ENCODE measurements around the gene DROSHA. TPM values are rescaled to one million over a fixed set of nuclear protein-coding genes. Genes with fewer than 3 reads are reported as not detected.

The DROSHA gene
- total and polyA plus RNA-seq, 2 of the 4 experiments (the other 2 are of a cell fraction) = 36.4 to 36.5 TPM

DNA sequence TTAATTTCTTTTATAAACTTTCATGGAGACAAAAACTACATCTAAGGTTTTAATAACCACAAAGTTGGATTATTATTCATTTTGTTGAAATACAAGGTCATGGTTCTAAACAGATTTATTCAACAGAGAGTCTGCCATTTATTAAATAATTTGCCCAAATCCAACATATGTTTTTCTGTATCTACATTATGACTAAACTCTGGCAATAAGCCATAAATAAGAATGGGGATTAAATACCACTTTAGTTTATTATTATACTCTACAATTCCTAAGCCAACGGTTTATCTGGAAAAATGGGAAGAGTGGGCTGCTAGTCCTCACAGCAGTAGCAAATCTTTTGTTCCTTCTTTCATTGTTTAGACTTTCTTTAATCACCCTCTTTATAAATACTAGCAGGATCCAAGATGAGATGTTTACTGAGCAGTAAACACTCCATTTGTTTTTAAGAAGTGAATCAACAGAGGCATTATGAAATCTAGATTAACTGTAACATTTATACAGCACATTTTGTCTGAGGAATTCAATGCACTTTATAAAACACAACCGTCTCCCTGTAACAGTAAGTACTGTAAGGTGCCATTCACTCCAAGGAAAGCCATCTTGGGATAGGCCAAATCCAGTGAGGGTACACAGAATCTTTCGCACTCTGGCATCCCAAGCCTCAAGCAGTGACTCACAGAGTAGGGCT is 89.7 kb downstream of the DROSHA start:
- H2AFZ ChIP-seq (replicated peaks; ENCODE audit: low read length, poor library complexity) = no peak overlapping the region
- peaks cover 33 to 53% of the 10 kb centered on the region in 2 experiments for H3K79me1 ChIP-seq (ENCODE audit: low read depth in 1 of 2, low read length in 2 of 2)
- H2BK120ac ChIP-seq (ENCODE audit: low read depth, low read length) = peak overlapping the region; percentile 37
- POLR2A ChIA-PET (ENCODE audit: unreplicated experiment) = no interaction called here
- peak overlapping the region; percentile 6 for H3K23ac ChIP-seq (ENCODE audit: low read depth, low read length)
- DNase-seq (peak; percentile 50), ATAC-seq (ENCODE audit: low read depth) (peak; percentile 83)
- WGBS, 2 experiments (ENCODE audit: extremely low coverage in 2 of 2, insufficient read length in 1 of 2) = no CpG with 5 or more reads among the region's 3 CpGs
- H2BK15ac ChIP-seq (ENCODE audit: low read depth, low read length) = peak overlapping the region; percentile 7; the same call in 2 of the 3 replicates
- no peak overlapping the region for H3K56ac ChIP-seq (ENCODE audit: extremely low read depth, insufficient read depth, low read length)
- dilution Hi-C loops (cut with HindIII; ENCODE audit: low sequenced_read_pairs, unreplicated experiment) = no loop called here
- peak overlapping the region; percentile 48 for H3K4ac ChIP-seq (ENCODE audit: low read depth, low read length)
- no peaks in the 10 kb centered on the region for H4K20me1 ChIP-seq (ENCODE audit: insufficient read depth, low read length)
- CTCF ChIA-PET = no interaction called here
- peak overlapping the region; percentile 28 for H4K5ac ChIP-seq (ENCODE audit: low read depth, low read length)
- no peak overlapping the region for H3K9ac ChIP-seq (ENCODE audit: low read depth, low read length)
- H3K18ac ChIP-seq (ENCODE audit: low read depth, low read length) = peak overlapping the region; percentile 49
- H2AK5ac ChIP-seq (ENCODE audit: low read depth, low read length) = peak overlapping the region; percentile 31; the same call in 1 of the 2 replicates
- H3K9me1 ChIP-seq (ENCODE audit: insufficient read depth, low read length) = peaks cover 10% of the 10 kb centered on the region; the same call in 1 of the 2 replicates
- no peak overlapping the region for H2AK9ac ChIP-seq (replicated peaks; ENCODE audit: low read depth, low read length, poor library complexity)
- H3K4me3 ChIP-seq (ENCODE audit: insufficient read depth, low read depth, low read length) = no peak overlapping the region
- TF ChIP-seq CEBPB (IDR thresholded peaks at IDR 0.05; ENCODE audit: low read depth, low read length) = no peak
- TF ChIP-seq, protein P1, sequence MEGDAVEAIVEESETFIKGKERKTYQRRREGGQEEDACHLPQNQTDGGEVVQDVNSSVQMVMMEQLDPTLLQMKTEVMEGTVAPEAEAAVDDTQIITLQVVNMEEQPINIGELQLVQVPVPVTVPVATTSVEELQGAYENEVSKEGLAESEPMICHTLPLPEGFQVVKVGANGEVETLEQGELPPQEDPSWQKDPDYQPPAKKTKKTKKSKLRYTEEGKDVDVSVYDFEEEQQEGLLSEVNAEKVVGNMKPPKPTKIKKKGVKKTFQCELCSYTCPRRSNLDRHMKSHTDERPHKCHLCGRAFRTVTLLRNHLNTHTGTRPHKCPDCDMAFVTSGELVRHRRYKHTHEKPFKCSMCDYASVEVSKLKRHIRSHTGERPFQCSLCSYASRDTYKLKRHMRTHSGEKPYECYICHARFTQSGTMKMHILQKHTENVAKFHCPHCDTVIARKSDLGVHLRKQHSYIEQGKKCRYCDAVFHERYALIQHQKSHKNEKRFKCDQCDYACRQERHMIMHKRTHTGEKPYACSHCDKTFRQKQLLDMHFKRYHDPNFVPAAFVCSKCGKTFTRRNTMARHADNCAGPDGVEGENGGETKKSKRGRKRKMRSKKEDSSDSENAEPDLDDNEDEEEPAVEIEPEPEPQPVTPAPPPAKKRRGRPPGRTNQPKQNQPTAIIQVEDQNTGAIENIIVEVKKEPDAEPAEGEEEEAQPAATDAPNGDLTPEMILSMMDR (conservative IDR thresholded peaks at IDR 0.05; ENCODE audit: low read depth, low read length) = no peak
- TF ChIP-seq BHLHE40 (IDR thresholded peaks at IDR 0.05; ENCODE audit: low read depth, low read length) = no peak
- TF ChIP-seq SMC3 (IDR thresholded peaks at IDR 0.05; ENCODE audit: low read depth, low read length) = no peak
- no peak for TF ChIP-seq USF2 (IDR thresholded peaks at IDR 0.05; ENCODE audit: low read depth, low read length)
- TF ChIP-seq CHD1 (IDR thresholded peaks at IDR 0.05; ENCODE audit: low read depth, low read length) = no peak
- TF ChIP-seq MXI1 (IDR thresholded peaks at IDR 0.05; ENCODE audit: borderline replicate concordance, low read depth, low read length) = no peak
- no peak for TF ChIP-seq RFX5 (IDR thresholded peaks at IDR 0.05; ENCODE audit: low read depth, low read length)
- peak overlapping the region; percentile 18 to 81 for H4K8ac ChIP-seq (ENCODE audit: low read depth in 2 of 2, low read length in 2 of 2)
- H3K36me3 ChIP-seq (ENCODE audit: control insufficient read depth, insufficient read depth, low read length) = peaks cover 5% of the 10 kb centered on the region
- peak overlapping the region; percentile 5; the same call in 1 of the 2 replicates for H3K4me2 ChIP-seq (ENCODE audit: low read depth, low read length)
- no peaks in the 10 kb centered on the region for H3K9me3 ChIP-seq (ENCODE audit: control insufficient read depth, insufficient read depth, low read length)
- H3K27me3 ChIP-seq (ENCODE audit: control insufficient read depth, insufficient read depth, low read length) = no peaks in the 10 kb centered on the region
- 0 out of 2 replicates have a peak overlapping the region, but pooled peaks have one; percentile 8 for H3K14ac ChIP-seq (replicated peaks; ENCODE audit: low read depth, low read length)
- H2BK5ac ChIP-seq (ENCODE audit: low read depth, low read length, poor library complexity, severe bottlenecking) = peak overlapping the region; percentile 53
- in situ Hi-C loops (cut with MboI; ENCODE audit: low sequenced_read_pairs) = no loop called here
- peak overlapping the region; percentile 68 for H3K27ac ChIP-seq (ENCODE audit: insufficient read depth, low read length)
- intact Hi-C loops (cut with micrococcal nuclease) = loop anchor here (2.0 kb wide), 1 partner anchor 39 kb away; no protein-coding TSS in a partner anchor
- peaks cover 3% of the 10 kb centered on the region for H3K4me1 ChIP-seq (ENCODE audit: control insufficient read depth, insufficient read depth, low read length)
- BruUV-seq (replicated peaks) = no TSS peak
- peak overlapping the region; percentile 45 for H2BK20ac ChIP-seq (ENCODE audit: low read depth, low read length)
- peak overlapping the region; percentile 77; the same call in 1 of the 2 replicates for H4K91ac ChIP-seq (ENCODE audit: insufficient read depth, low read depth, low read length)
